Activated T-helper 2 cell treated with anti-CD3 and anti-CD28 coated beads, Interferon-gamma antibody, Interleukin-2, Interleukin-4, amounts not matched to agents 10 μg/mL and 5 μg/mL and 100 μg/mL, durations not matched to agents 14 hours and 24 hours and 36 hours (primary cell): ENCODE results near the gene CNTNAP3B. TPM values are rescaled to one million over a fixed set of nuclear protein-coding genes. Genes with fewer than 3 reads are reported as not detected.
"Not testable (repeated sequence)": the region's sequence is repeated elsewhere in the genome, so short reads cannot be mapped to it uniquely, and the experiment has no call there.

Experiments
- DNase-seq: peaks from one replicate; pipeline ENCODE4 v3.0.0; 2021; ENCODE audit warnings: low spot score
- H3K27ac Mint-ChIP-seq: one replicate; pipeline ENCODE4 v1.8.0; 2021; ENCODE audit warnings: mixed read lengths
- H3K27me3 Mint-ChIP-seq: one replicate; pipeline ENCODE4 v1.8.0; 2021; ENCODE audit warnings: low read depth, mixed read lengths
- H3K36me3 Mint-ChIP-seq: one replicate; pipeline ENCODE4 v1.8.0; 2021; ENCODE audit warnings: low read depth, mixed read lengths
- H3K4me1 Mint-ChIP-seq: one replicate; pipeline ENCODE4 v1.8.0; 2021; ENCODE audit warnings: low read depth, mixed read lengths
- H3K4me3 Mint-ChIP-seq: one replicate; pipeline ENCODE4 v1.8.0; 2021; ENCODE audit warnings: low read depth, mild to moderate bottlenecking, moderate library complexity, mixed read lengths
- H3K9me3 Mint-ChIP-seq: one replicate; pipeline ENCODE4 v1.8.0; 2021; ENCODE audit warnings: mixed read lengths
- intact Hi-C: fragments of 100-400 bp; cut with micrococcal nuclease; formaldehyde crosslinking; loops from one replicate; pipeline ENCODE4 v1.15.1; 2023
- total RNA-seq: library from RNA; stranded (reverse); gene quantifications from 2 replicates; pipeline ENCODE4 v1.2.3, GENCODE V29; 2022

The CNTNAP3B gene
- total RNA-seq, 1 donor from 2014 or later = not detected

GRCh38 chr9:42044422-42045010, 84.7 kb downstream of the CNTNAP3B start:
- H3K36me3 Mint-ChIP-seq, H3K9me3 Mint-ChIP-seq, H3K27me3 Mint-ChIP-seq, DNase-seq, H3K4me3 Mint-ChIP-seq, H3K4me1 Mint-ChIP-seq, H3K27ac Mint-ChIP-seq, intact Hi-C loops: not testable (repeated sequence)

- H3K4me3 Mint-ChIP-seq, intact Hi-C loops, DNase-seq, H3K36me3 Mint-ChIP-seq, H3K9me3 Mint-ChIP-seq, H3K4me1 Mint-ChIP-seq, H3K27me3 Mint-ChIP-seq, H3K27ac Mint-ChIP-seq: not testable (repeated sequence)
These were observed 95.7 kb downstream of the CNTNAP3B start for GRCh38 chr9:42033541-42033940.

- H3K4me3 Mint-ChIP-seq, intact Hi-C loops, H3K27me3 Mint-ChIP-seq, H3K27ac Mint-ChIP-seq, H3K4me1 Mint-ChIP-seq, DNase-seq, H3K9me3 Mint-ChIP-seq, H3K36me3 Mint-ChIP-seq: not testable (repeated sequence)
These were observed 108.6 kb downstream of the CNTNAP3B start for GRCh38 chr9:42020639-42021038.

- DNase-seq, H3K4me1 Mint-ChIP-seq, H3K27me3 Mint-ChIP-seq, H3K36me3 Mint-ChIP-seq, H3K4me3 Mint-ChIP-seq, H3K27ac Mint-ChIP-seq, intact Hi-C loops, H3K9me3 Mint-ChIP-seq: not testable (repeated sequence)
These were observed 110.9 kb downstream of the CNTNAP3B start for GRCh38 chr9:42018220-42018922.

DNA sequence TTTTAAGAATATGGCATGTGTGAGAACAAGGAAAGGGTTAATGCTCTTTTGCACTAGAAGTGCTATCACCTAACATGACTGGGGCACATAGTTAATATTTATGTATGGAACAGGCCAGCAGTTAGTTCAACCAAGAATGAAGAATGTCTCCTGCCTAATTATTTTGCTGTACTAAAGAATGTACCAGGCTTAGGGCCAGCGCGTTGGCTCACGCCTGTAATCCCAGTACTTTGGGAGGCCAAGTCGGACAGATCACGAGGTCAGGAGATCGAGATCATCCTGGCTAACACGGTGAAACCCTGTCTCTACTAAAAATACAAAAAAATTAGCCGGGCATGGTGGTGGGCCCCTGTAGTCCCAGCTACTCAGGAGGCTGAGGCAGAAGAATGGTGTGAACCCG, 114.9 kb downstream of the CNTNAP3B start:
- H3K4me1 Mint-ChIP-seq, H3K27ac Mint-ChIP-seq, DNase-seq, intact Hi-C loops, H3K36me3 Mint-ChIP-seq, H3K4me3 Mint-ChIP-seq, H3K9me3 Mint-ChIP-seq, H3K27me3 Mint-ChIP-seq: not testable (repeated sequence)

- H3K4me1 Mint-ChIP-seq, DNase-seq, H3K4me3 Mint-ChIP-seq, H3K27me3 Mint-ChIP-seq, H3K9me3 Mint-ChIP-seq, H3K36me3 Mint-ChIP-seq, H3K27ac Mint-ChIP-seq, intact Hi-C loops: not testable (repeated sequence)
These were observed 137.6 kb downstream of the CNTNAP3B start for GRCh38 chr9:41991607-41992006.

DNA sequence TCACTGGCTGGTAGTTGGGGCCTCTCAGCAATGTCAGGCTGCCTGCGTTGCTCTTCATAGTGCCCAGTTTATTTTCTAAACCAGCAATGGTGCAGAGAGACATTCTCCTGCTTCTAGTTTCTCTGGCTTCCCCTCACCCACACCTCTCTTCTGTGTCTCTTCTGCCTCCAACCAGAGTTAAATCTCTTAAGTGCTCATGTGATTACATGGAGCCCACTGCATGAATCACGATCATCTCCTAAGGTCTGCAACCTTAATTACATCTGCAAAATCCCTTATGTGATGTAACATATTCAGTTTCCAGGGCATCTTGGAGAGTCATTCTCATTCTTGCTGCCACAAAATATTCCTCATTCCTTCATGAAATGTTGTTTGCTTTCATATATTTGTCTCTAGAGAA, 149.0 kb downstream of the CNTNAP3B start:
- DNase-seq, H3K27ac Mint-ChIP-seq, H3K27me3 Mint-ChIP-seq, intact Hi-C loops, H3K9me3 Mint-ChIP-seq, H3K4me1 Mint-ChIP-seq, H3K4me3 Mint-ChIP-seq, H3K36me3 Mint-ChIP-seq: not testable (repeated sequence)

- H3K4me3 Mint-ChIP-seq, H3K9me3 Mint-ChIP-seq, DNase-seq, H3K27ac Mint-ChIP-seq, H3K27me3 Mint-ChIP-seq, intact Hi-C loops, H3K4me1 Mint-ChIP-seq, H3K36me3 Mint-ChIP-seq: not testable (repeated sequence)
These were observed 151.1 kb downstream of the CNTNAP3B start for GRCh38 chr9:41977965-41978600.

DNA sequence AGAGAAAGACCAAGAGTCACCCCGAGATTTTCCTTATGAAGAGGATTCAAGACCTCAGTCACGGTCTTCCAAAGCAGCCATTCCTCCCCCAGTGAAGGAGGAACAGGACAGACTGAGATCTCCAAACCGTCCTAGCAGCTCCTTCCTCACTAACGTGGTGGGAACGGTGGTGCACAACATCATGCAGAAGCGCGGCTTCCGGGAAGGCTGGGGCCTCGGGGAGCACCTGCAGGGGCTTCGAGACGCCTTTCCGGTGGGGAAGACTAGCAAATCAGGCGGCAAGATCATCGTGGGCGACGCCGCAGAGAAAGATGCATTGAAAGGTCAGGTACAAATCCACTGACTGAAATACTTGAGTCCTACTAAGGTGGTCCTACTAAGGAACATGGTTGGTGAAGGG, 154.3 kb downstream of the CNTNAP3B start:
- DNase-seq, H3K4me3 Mint-ChIP-seq, H3K9me3 Mint-ChIP-seq, H3K4me1 Mint-ChIP-seq, H3K27ac Mint-ChIP-seq, H3K36me3 Mint-ChIP-seq, intact Hi-C loops, H3K27me3 Mint-ChIP-seq: not testable (repeated sequence)

DNA sequence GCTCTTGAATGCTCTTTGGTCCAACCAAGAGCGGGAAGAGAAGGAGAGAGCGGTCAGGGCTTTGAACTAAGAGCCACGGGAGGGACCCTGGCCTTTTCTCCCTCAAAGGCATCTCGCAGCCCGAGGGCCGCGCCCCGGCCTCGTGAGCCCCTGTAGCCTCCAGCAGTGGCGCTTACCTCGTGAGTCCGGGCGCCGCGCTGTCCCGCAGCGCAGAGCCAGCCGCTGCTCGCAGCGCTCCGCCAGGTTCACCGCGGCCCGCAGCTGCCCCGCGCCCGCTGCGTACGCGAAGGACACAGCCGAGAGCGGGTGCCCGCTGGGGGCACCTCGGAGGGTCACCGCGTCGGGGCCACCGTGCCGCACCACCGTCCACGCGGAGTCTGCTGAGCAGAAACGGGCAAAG, 176.2 kb downstream of the CNTNAP3B start:
- H3K4me1 Mint-ChIP-seq, DNase-seq, H3K27ac Mint-ChIP-seq, H3K36me3 Mint-ChIP-seq, H3K9me3 Mint-ChIP-seq, intact Hi-C loops, H3K4me3 Mint-ChIP-seq, H3K27me3 Mint-ChIP-seq: not testable (repeated sequence)

- intact Hi-C loops, H3K27ac Mint-ChIP-seq, H3K4me1 Mint-ChIP-seq, H3K4me3 Mint-ChIP-seq, H3K36me3 Mint-ChIP-seq, DNase-seq, H3K27me3 Mint-ChIP-seq, H3K9me3 Mint-ChIP-seq: not testable (repeated sequence)
These were observed 187.5 kb downstream of the CNTNAP3B start for GRCh38 chr9:41941738-41942137.

DNA sequence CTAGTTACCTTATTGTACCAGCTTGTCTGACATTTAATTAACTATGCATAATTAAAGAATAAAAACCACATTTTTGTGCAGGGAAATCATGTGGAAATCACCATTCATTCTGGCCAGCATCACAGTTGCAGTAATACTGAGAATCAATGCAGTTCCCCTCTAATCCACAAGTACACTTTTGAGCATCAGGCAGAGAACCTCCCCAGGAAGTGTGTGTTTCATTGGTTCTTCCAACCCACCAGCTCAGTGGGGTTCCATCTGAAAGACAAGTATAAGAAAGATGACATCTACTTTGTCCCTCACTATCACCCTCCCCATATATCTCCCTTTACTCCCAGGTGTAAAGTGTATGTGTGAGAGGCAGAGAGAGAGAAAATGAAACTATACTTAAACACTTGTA, 191.1 kb downstream of the CNTNAP3B start:
- H3K9me3 Mint-ChIP-seq, H3K27me3 Mint-ChIP-seq, H3K27ac Mint-ChIP-seq, H3K4me1 Mint-ChIP-seq, H3K4me3 Mint-ChIP-seq, intact Hi-C loops, H3K36me3 Mint-ChIP-seq, DNase-seq: not testable (repeated sequence)

- H3K36me3 Mint-ChIP-seq, DNase-seq, H3K4me1 Mint-ChIP-seq, H3K27me3 Mint-ChIP-seq, H3K9me3 Mint-ChIP-seq, intact Hi-C loops, H3K27ac Mint-ChIP-seq, H3K4me3 Mint-ChIP-seq: not testable (repeated sequence)
These were observed 193.5 kb downstream of the CNTNAP3B start for GRCh38 chr9:41935727-41936126.
